ENCODE results near the gene OR56B4.
"Not testable (repeated sequence)": the region's sequence is repeated elsewhere in the genome, so short reads cannot be mapped to it uniquely, and the experiment has no call there.

Gene OR56B4

GRCh38 chr11:6135936-6136335, 28.5 kb downstream of the OR56B4 start:
- DNase-seq (ENCODE audit: low read depth); H3K4me3 ChIP-seq (ENCODE audit: low read depth, low read length): not testable (repeated sequence)

GRCh38 chr11:6142936-6143335, 35.5 kb downstream of the OR56B4 start:
- no peak overlapping the region for H3K4me3 ChIP-seq (ENCODE audit: low read depth, low read length)
- DNase-seq (ENCODE audit: low read depth): no peak

- not testable (repeated sequence) for DNase-seq (ENCODE audit: low read depth); H3K4me3 ChIP-seq (ENCODE audit: low read depth, low read length)
Measured at GRCh38 chr11:6143737-6144136, 36.3 kb downstream of the OR56B4 start.

GRCh38 chr11:6151117-6151516, 43.6 kb downstream of the OR56B4 start:
- DNase-seq (ENCODE audit: low read depth): no peak

GRCh38 chr11:6152126-6152525, 44.6 kb downstream of the OR56B4 start:
- H3K4me3 ChIP-seq (ENCODE audit: low read depth, low read length): no peak overlapping the region
- DNase-seq (ENCODE audit: low read depth): no peak

More at GRCh38 chr11:6151117-6151516, 43.6 kb downstream of the OR56B4 start:
- H3K4me3 ChIP-seq (ENCODE audit: low read depth, low read length): no peak overlapping the region

- no peak for DNase-seq (ENCODE audit: low read depth)
- no peak overlapping the region for H3K4me3 ChIP-seq (ENCODE audit: low read depth, low read length)
Measured at GRCh38 chr11:6156628-6157359, 49.3 kb downstream of the OR56B4 start.
